Psoas muscle (tissue), 8 donors: ENCODE measurements around the gene MFNG. TPM values are rescaled to one million over a fixed set of nuclear protein-coding genes. Genes with fewer than 3 reads are reported as not detected.

ENCODE experiments used
- ATAC-seq, 4 donors: fragments of 200-7000 bp; cut with Tn5 transposase; one replicate each; pipeline ENCODE4 v1.9.1; 2020; ENCODE audit warnings: moderate library complexity in 3 of 4, mild to moderate bottlenecking in 2 of 4
- DNase-seq, 2 donors: peaks; one replicate each; pipeline ENCODE4 v3.0.0-alpha.2; 2020
- H3K27ac ChIP-seq: fragments of 200-600 bp; one replicate; pipeline ENCODE4 v1.8.0; 2022
- H3K27me3 ChIP-seq, 3 donors: fragments of 200-600 bp in 1 of 3; one replicate each; pipeline versions ENCODE4 v1.6.1 to v1.8.0; 2013 to 2022; ENCODE audit warnings: low read length in 2 of 3, mild to moderate bottlenecking in 2 of 3, moderate library complexity in 1 of 3; ENCODE audit not compliant: insufficient read depth in 3 of 3
- H3K36me3 ChIP-seq, 2 donors: fragments of 200-600 bp in 1 of 2; one replicate each; pipeline versions ENCODE4 v1.6.1 to v1.8.0; 2013 to 2022; ENCODE audit warnings: low read depth in 1 of 2, mild to moderate bottlenecking in 1 of 2, moderate library complexity in 1 of 2; ENCODE audit not compliant: insufficient read depth in 1 of 2
- H3K4me1 ChIP-seq: fragments of 200-600 bp; one replicate; pipeline ENCODE4 v1.8.0; 2022
- H3K4me3 ChIP-seq: fragments of 200-600 bp; one replicate; pipeline ENCODE4 v1.8.0; 2022; ENCODE audit warnings: mild to moderate bottlenecking
- H3K9me3 ChIP-seq: fragments of 200-600 bp; one replicate; pipeline ENCODE4 v1.8.0; 2022
- WGBS, 3 donors: extraction: QIAGEN DNeasy Blood & Tissue Kit; methylation state at CpG; one replicate each; pipeline versions ENCODE4 v1.1.6 to v1.1.7; 2013; 5-methylcytosine and 5-hydroxymethylcytosine counted together
- intact Hi-C, 2 donors: fragments of 100-400 bp; cut with DNase I; formaldehyde crosslinking; loops; one replicate each; pipeline versions ENCODE4 v1.11.0 to v1.14.2; 2022
- polyA plus RNA-seq, 3 donors: library from polyadenylated mRNA; stranded (reverse); fragments of 200-250 nt; gene quantifications; one replicate each; pipeline ENCODE4 v1.2.3, GENCODE V29; 2013
- total RNA-seq, 4 donors: library from RNA; stranded (reverse); fragmentation: NEBNext Ultra II Directional in 2 of 4; extraction: Animal tissue kit (Norgen Biotek cat#: 25700) in 2 of 4; gene quantifications; one replicate each; pipeline versions ENCODE4 v1.2.1 to v1.2.4, GENCODE V29; 2021 to 2023
- TF ChIP-seq, protein P1 (sequence below): fragments of 200-600 bp; IDR thresholded peaks from one replicate; pipeline ENCODE4 v1.8.0; 2022; ENCODE audit warnings: antibody characterized with exemption
- donor health status: healthy with polysubstance abuse.
- donor health status: DM: no; HTN: no; CAD: no; lungs with moderate emphysema.
- donor health status: Bipolar disorder and iron deficiency.
- donor health status: healthy.
- donor health status: DM: yes; HTN: yes; CAD: no.
- donor health status: DM: no; HTN: no; CAD: no.
- donor health status: DM: no; HTN: no; CAD: no.
- donor health status: DM: yes; HTN: yes; CAD: no.

The MFNG gene
- total and polyA plus RNA-seq, 7 donors, result 4.3 to 9.6 (median 8.0) TPM

DNA sequence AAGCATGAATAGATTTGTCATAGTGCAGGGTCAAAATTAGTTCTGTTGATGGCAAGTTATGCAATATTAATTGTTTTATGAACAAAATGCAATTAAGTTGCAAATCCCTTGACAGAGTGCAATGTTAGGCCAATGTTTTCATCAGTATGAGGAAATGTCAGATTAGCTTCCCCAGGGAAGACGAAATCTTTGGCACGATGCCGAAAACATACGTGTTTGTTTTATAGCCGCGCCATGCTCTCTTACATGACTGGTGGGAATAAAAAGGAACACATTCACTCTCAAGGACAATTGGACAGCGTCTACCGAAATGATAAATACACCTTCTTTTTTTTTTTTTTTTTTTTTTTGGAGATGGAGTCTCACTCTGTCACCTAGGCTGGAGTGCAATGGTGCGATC is 27.0 kb downstream of the MFNG start:
- intact Hi-C loops, result loop anchor here in 1 of 2 donors (5.0 kb wide), 1 partner anchor 142 kb away; no protein-coding TSS in a partner anchor
- no peak overlapping the region for H3K4me3 ChIP-seq
- TF ChIP-seq, protein P1, sequence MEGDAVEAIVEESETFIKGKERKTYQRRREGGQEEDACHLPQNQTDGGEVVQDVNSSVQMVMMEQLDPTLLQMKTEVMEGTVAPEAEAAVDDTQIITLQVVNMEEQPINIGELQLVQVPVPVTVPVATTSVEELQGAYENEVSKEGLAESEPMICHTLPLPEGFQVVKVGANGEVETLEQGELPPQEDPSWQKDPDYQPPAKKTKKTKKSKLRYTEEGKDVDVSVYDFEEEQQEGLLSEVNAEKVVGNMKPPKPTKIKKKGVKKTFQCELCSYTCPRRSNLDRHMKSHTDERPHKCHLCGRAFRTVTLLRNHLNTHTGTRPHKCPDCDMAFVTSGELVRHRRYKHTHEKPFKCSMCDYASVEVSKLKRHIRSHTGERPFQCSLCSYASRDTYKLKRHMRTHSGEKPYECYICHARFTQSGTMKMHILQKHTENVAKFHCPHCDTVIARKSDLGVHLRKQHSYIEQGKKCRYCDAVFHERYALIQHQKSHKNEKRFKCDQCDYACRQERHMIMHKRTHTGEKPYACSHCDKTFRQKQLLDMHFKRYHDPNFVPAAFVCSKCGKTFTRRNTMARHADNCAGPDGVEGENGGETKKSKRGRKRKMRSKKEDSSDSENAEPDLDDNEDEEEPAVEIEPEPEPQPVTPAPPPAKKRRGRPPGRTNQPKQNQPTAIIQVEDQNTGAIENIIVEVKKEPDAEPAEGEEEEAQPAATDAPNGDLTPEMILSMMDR, result no peak
- no peak overlapping the region for H3K27ac ChIP-seq
- H3K9me3 ChIP-seq, result no peaks in the 10 kb centered on the region
- H3K27me3 ChIP-seq, result peaks cover 0 to 46% (median 7%) of the 10 kb centered on the region in 3 donors
- ATAC-seq (no peak), DNase-seq (no peak)
- 57 to 66% (median 62%) methylated on average over 9 of the region's 9 CpGs for WGBS, 3 donors
- H3K36me3 ChIP-seq, result no peaks in the 10 kb centered on the region
- H3K4me1 ChIP-seq, result no peaks in the 10 kb centered on the region

DNA sequence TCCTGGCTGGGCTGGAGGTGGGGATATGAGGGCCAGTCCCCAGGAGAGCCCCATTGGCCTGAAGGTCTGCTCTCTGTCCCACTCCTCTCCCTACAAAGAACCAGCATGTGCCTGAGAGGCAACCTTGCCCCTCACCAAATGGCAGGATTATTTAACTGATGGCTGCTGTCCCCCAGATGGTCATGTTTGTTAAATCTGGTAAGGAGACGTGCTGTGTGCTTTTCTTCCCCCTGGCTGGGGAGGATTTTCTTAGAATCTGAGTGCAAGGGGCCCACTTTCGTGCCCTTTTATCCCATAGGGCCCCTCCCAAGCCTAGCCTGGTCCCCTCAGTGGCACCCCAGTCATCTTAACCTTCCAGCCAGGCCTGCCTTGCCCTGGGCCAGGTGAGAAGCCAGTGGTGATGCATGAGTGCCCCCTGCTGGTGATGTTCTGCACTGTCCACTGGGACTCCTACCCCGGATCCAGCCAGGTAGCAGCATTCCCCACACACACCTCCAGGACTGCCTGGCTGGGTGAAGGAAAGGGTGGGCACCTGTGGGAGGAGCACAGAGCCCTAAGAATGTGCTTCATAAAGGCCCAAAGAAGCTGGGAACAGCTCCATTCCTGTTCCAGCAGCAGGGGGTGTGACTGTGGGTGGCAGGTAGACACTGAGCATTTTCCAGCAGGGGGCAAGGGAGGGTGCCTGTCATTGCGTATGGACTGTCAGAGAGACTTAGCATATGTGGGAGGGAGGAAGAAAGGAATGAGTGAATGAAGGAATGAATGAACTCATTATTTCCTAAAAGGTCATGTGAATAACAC is 28.9 kb downstream of the MFNG start:
- Histone ChIP-seq H3K9me3 (no peaks in the 10 kb centered on the region), H3K4me1 (no peaks in the 10 kb centered on the region), H3K36me3 (no peaks in the 10 kb centered on the region), H3K27ac (no peak overlapping the region), H3K27me3 (peaks cover 0 to 53% (median 8%) of the 10 kb centered on the region in 3 donors), H3K4me3 (no peak overlapping the region)
- DNase-seq, result peak; percentile 52 to 74
- TF ChIP-seq, protein P1, result peak; percentile 68
- WGBS, 3 donors, result 37 to 48% (median 48%) methylated on average over 4 of the region's 4 CpGs
- peak in 3 of 4 donors; percentile 46 to 59 (median 49) for ATAC-seq
- intact Hi-C loops, result loop anchor here (2.0 to 5.0 kb wide), 2 partner anchors 138 to 140 kb away; no protein-coding TSS in a partner anchor

DNA sequence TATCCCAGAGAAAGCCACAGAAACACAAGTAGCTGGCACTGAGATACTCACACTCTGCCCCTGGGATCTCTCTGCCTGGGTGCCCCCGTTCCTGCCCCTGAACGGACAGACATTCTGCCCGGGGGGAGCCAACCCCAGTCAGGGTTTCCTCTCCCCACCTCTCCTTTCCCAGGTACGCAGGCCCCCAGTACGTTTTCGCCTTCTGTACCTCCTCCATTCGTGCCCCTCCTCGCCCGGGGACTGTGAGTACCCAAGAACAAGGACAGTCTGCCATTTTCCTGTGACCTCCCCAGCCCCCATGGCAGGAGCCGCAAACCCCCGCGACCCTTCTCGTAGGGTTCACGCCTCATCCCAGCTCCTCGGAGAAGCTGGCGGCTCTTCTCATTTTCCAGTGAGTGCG is 29.8 kb downstream of the MFNG start:
- intact Hi-C loops, result loop anchor here (2.0 to 5.0 kb wide), 2 partner anchors 138 to 139 kb away; no protein-coding TSS in a partner anchor
- DNase-seq (no peak), ATAC-seq (no peak)
- Histone ChIP-seq H3K4me1 (no peaks in the 10 kb centered on the region), H3K36me3 (no peaks in the 10 kb centered on the region), H3K27ac (no peak overlapping the region), H3K4me3 (no peak overlapping the region), H3K9me3 (no peaks in the 10 kb centered on the region), H3K27me3 (peaks cover 0 to 53% (median 7%) of the 10 kb centered on the region in 3 donors)
- TF ChIP-seq, protein P1, result no peak
- 50 to 62% (median 57%) methylated on average over 17 of the region's 17 CpGs for whole genome bisulfite sequencing, 3 donors

DNA sequence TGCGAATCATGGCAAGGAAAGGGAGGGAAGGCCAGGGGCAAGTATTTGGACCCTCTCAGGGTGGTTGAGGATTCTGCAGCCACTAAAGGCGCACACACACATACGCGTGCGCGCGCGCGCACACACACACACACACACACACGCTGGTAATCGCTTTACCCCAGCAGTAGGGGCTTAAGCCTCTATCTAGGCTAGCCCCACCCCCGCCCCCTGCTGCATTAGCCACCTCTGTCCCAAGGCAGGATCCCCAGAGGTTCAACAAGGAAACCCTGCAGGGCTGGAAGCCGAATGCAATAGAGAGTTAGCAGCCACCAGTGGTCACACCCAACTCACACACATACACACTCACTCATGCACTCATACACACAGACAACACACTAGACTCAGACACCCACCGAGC is 30.3 kb downstream of the MFNG start:
- H3K4me1 ChIP-seq, result no peaks in the 10 kb centered on the region
- H3K36me3 ChIP-seq, result no peaks in the 10 kb centered on the region
- WGBS, 3 donors, result 62 to 74% (median 71%) methylated on average over 10 to 14 of the region's 14 CpGs

More for the DNA sequence above, 30.3 kb downstream of the MFNG start:
- intact Hi-C loops, result loop anchor here (2.0 to 5.0 kb wide), 2 partner anchors 137 to 139 kb away; no protein-coding TSS in a partner anchor
- H3K4me3 ChIP-seq, result no peak overlapping the region
- TF ChIP-seq, protein P1, result no peak
- H3K9me3 ChIP-seq, result no peaks in the 10 kb centered on the region
- ATAC-seq, result no peak
- peaks cover 0 to 53% (median 7%) of the 10 kb centered on the region in 3 donors for H3K27me3 ChIP-seq
- H3K27ac ChIP-seq, result no peak overlapping the region
- DNase-seq, result no peak
